Stimulated activated CD4-positive, alpha-beta T cell treated with anti-CD3 and anti-CD28 coated beads, Interleukin-15, amount 100 ng/mL, for 1 hour (primary cell): ENCODE results near the gene SFI1.
"Not testable (repeated sequence)": the region's sequence is repeated elsewhere in the genome, so short reads cannot be mapped to it uniquely, and the experiment has no call there.

Source experiments
- DNase-seq, 2 donors: peaks; one replicate each; pipeline ENCODE4 v3.0.0-alpha.2; 2020; ENCODE audit warnings: low read depth in 1 of 2, low spot score in 1 of 2

Gene SFI1

DNA sequence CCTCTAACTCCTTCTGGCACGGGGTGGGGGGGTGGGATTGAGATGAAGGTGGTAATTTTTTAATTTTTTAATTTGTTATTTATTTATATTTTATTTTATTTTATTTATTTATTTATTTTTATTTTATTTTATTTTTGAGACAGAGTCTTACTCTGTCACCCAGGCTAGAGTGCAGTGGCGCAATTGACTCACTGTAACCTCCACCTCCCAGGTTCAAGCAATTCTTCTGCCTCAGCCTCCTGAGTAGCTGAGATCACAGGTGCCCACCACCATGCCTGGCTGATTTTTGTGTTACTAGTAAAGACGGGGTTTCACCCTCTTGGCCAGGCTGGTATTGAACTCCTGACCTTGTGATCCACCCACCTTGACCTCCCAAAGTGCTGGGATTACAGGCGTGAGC is 43.8 kb downstream of the SFI1 start:
- DNase-seq: not testable (repeated sequence)

DNA sequence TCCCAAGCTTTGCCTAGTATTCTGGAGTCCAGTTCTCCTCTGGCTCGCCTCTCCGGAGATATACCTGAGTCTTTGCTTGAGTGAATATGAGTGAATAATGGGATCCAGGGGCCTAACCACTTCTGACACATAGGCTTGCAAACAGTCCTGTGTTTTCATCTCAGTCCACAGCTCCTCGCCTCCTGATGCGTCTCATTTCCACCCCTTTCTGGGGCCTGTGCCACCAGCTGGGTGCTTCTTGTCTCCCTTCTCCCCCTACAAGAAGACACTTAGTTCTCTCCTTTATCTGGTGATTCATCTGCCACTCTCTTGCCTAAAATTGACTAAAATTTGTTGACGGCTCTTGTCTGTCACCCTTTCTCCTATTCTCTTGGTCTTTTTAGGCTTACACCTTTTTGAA is 44.6 kb downstream of the SFI1 start:
- DNase-seq: no peak

DNA sequence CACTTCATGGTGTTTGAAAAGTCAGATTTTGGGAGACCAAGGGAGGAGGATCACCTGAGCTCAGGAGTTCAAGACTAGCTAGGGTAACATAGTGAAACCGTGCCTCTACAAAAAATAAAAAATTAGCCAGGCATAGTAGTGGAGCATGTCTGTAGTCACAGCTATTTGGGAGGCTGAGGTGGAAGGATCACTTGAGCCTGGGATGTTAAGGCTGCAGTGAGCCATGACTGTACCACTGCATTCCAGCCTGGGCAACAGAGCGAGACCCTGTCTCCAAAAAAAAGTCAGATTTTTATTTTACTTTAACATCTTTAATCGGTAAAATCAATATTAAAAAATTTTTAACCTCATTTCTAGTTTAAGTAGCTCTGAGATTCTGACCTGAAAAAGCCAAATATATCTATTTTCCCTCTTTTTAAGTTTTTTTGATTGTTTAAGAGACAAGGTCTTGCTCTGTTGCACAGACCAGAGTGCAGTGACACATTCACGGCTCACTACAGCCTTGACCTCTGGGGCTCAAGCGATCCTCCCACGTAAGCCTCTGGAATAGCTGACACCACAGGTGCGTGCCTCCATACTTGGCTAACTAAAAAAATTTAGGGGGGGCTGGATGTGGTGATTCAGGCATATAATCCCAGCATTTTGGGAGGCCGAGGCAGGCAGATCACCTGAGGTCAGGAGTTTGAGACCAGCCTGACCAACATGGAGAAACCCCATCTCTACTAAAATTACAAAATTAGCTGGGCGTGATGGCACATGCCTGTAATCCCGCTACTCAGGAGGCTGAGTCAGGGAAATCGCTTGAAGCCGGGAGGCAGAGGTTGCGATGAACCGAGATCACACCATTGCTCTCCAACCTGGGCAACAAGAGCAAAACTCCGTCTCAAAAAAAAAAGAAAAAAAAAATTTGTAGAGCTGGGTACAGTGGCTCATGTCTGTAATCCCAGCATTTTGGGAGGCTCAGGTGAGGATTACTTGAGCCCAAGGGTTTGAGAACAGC is 48.4 kb downstream of the SFI1 start:
- DNase-seq: no peak

DNA sequence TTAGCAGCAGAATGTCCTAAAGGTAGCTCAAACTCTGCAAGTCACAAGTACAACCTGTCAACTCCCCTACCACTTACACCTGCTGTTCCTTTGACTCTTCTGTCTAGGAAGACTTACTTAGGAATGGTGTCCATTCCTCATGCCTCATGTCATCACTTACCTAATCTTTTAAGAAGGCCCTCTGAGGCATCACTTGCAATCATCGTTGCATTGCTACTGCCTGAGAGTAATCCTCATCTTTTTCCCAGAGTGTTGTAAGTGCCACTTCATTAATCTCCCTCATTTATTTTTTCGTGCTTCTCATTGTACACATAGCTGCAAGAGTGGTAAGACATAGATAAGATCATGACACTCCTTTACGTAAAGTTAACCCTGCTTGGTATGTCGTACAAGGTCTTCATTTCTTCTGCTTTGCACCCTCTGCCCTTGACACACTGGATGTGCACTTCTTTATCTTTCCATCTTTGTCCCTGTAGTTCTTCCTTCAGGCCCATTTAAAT is 54.6 kb downstream of the SFI1 start:
- no peak for DNase-seq

DNA sequence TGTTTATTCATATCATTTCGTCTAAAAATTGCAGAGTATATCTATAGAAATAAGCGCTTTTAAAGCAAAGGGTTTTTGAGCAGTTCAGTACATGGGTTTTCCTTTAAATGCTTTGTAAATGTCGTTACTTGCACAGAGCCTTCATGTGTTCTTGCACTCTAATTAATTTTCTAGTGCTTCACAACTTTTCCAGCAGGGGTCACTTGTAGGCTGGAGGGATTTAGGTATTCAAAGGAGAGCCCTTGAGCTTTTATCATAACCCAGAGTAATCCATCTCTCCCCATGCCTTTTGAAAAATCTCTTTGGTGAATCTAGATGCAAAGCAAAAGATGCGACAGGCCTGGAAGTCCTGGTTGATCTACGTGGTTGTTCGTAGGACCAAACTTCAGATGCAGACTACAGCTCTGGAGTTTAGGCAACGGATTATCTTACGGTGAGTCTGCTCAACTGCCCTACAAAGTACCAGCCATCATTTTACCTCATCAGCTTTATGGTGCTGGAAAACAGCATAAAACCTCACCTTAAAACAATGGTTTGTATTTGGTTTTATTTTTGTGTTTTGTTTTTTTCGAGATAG is 60.4 kb downstream of the SFI1 start:
- DNase-seq: no peak

DNA sequence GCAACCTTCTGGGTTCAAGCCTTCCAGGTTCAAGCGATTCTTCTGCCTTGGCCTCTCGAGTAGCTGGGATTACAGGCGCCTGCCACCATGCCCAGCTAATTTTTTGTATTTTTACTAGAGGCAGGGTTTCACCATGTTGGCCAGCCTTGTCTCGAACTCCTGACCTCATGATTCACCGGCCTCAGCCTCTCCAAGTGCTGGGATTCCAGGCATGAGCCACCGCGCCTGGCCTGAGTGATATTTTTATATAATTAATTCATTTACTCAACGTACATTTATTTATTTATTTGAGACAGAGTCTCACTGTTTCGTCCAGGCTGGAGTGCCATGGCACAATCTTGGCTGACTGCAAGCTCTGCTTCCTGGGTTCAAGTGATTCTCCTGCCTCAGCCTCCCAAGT is 62.2 kb downstream of the SFI1 start:
- not testable (repeated sequence) for DNase-seq

DNA sequence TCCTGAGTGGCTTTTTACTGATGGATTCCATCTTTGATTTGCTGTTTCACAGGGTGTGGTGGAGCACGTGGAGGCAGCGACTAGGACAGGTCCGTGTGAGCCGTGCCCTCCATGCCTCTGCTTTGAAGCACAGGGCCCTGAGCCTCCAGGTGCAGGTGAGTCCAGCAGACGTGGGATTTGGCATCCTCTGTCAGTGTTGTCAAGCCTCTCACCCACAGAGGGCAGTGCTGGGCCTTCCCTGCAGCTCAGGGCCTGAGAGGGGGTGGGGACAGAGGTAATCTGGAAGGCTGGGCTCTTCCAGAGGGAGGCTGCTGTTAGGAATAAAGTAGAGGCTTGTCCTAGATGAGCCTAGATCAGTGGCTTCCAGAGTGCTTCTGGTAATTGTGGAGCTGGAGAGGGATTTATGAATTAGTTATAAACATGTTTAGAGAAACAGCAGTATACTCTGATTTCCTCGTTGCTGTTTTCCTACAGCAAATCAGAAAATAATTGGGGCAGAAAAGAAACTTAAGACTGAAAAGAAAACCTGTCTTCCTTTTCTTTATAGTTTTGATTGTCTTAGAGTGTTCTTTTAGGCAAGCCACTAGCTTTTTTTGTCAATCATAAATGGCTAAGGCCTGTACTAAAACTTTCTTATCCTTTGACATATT is 65.0 kb downstream of the SFI1 start:
- peak; percentile 7 to 37 for DNase-seq

DNA sequence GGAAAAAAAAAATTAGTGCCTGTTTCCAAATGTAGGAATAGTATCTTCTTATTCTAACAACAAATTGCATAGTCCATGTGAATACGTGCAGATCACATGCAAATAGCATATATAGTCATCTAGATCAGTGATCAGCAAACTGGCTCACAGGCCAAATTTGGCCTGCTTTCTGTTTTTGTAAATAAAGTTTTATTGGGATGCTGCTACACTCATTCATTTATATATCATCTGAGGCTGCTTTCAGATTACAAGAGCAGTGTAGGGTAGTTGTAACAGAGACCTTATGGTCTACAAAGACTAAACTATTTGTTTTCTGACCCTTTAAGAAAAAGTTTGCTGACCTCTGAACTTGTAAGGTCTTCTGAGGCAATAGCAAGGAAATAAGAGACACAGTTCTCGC is 65.6 kb downstream of the SFI1 start:
- DNase-seq: no peak

DNA sequence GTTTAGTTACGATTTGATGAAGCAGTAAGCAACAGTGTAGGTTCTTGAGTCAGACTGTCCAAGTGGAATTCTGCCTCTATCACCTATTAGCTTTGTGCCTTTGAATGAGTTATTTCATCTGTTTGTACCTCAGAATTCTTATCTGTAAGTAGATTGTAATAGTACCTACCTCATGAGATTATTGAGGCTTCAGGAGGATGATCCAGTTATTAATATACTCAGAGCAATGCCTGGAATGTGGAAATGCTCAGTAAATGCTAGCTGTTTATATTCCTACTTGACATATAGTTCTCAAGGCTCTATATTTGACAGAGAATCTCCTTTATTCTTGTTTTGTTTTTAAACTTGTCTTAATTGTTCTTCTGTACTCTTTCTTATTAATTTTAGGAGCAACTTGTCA is 70.1 kb downstream of the SFI1 start:
- no peak for DNase-seq

DNA sequence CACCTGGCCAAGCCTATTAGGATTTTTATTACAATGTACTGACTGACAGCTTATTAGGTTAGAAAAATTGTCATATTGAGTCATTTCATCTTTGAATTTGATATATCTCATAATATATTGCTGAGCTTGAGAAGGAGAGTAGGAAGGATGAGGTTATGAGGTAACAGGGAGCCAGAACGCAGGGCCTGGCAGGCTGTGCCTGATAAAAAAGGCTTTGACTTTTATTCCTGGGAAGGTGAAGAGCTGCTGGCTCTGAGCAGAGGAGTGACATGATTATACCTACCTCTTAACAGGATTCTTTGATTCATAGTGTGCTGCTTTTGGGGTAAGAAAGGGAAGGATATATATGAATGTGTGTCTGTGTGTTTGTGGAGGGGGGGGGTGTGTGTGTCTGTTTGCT is 70.9 kb downstream of the SFI1 start:
- no peak for DNase-seq

DNA sequence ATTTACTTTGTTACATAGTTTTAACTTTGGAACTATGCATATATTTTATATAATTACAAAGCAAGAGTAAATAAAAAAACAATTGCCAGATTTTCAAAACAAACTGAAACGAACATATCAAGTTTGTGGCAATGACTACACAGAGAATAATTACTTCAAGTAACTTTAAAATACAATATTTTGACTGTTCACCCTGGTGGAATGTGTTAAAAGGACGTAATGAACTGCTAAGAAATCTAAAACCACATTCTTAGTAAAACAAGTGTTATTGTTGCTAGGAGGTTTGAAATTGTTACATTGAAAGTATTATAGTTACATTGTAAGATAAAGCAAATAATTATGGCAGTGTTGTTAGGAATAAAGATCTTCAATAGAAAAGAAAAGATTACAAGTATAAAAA is 71.4 kb downstream of the SFI1 start:
- DNase-seq: no peak

DNA sequence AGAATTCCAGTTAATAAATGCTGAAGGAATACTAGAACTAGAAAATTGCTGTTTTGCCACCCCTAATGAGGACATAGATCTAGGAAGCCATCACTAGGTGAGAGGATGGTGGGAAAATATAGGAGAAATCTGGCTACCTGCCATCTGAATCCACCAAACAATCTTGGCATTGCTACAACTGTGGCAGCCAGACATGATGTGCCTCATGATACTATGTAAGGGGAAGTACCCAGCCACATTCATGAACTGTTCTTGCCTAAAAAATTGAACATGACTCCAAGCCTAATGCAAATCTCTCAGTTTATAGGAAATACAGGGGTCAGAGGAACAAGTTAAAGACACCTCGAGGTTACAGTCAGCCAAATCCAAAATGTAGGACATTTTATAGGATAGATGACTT is 72.8 kb downstream of the SFI1 start:
- no peak for DNase-seq

DNA sequence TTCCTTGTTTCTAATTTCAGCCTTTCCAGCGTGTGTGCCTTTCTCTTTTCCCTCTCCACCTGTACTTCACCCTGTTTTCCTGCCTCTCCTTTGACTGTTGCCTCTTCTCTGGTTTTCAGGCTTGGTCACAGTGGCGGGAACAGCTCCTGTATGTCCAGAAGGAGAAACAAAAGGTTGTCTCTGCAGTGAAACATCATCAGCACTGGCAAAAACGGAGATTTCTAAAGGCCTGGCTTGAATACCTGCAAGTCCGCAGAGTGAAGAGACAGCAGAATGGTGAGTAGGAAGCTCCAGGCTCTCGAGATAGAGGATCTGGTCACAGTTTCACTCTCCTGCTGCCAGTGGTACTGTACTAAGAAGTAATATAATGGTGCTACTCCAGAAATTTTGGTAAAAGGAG is 76.6 kb downstream of the SFI1 start:
- no peak for DNase-seq

DNA sequence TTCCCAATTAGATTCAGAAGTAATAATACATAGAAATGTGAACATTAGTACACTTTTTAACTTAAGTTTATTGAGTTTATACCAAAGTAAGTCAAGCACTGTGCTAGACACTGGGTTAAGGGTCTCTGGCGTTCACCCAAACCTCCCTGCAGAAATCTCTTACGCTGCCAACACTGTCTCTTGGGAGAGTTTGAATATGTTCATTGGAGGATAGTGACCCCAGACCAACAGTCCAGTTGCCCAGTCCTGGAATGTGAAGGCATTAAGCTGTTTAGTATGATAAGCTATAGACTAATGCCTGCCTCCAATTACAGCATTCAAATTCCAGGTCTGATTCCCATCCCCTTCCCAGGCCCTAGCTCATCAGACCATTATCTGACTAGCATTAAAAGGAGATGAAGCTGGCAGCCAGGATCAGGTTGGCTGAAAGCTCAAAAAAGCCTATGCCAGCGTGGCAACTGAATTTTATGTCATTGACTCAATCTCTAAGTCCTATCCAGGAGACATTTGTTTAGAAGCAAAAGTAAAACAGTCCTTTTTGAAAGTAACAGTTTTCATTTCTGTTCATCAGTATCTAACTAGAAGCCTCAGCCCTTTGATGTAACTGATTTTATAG is 77.8 kb downstream of the SFI1 start:
- DNase-seq: no peak

DNA sequence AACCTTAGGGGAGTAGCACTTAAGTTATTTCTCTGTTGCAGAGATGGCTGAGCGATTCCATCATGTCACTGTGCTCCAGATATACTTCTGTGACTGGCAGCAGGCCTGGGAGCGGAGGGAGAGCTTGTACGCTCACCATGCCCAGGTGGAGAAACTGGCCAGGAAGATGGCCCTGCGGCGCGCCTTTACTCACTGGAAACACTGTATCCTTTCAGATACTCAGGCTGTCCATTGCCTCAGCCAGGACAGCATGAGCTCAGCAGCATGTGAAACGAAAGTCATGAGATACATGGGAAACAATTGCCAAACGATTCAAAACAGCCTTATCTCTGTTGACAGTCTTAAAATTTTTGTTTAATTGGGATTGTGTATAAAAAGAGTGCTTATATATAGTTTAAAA is 78.9 kb downstream of the SFI1 start:
- DNase-seq: no peak

DNA sequence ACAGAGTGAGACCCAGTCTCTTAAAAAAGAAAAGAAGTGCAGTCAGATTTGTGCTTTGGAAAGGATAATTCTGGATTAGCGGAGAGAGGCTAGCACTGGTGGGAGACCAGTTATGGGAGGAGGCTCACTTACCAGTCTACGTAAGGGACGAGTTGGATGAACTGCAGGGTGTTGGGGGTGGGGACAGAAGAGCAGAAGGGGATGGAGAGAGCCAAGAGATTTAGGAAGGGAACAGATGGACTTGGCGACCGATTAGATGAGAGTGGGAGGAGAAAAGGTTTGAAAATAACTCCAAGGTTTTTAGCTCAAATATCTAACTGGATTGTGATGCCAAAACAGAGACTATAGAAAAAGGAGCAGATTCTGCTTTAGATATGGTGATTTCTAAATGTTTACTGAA is 81.4 kb downstream of the SFI1 start:
- DNase-seq: no peak

DNA sequence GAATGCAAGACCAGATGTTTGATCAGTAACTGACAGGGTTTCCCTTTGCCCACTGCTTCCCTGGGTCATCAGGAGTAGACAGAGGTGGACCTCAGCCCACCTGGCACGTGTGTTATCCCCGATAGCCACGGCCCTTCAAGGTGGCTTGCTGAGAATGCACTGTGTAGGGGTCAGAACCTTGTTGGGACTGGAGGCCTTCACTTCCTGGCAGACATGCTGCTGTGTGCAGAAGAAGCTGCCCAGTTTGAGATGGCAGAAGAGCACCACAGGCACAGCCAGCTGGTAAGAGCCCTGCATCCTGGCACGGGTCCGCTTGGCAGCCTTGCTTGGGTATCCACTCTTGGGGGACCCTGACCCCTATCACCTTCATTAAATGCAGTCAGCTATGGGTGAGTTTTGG is 81.8 kb downstream of the SFI1 start:
- DNase-seq: no peak

DNA sequence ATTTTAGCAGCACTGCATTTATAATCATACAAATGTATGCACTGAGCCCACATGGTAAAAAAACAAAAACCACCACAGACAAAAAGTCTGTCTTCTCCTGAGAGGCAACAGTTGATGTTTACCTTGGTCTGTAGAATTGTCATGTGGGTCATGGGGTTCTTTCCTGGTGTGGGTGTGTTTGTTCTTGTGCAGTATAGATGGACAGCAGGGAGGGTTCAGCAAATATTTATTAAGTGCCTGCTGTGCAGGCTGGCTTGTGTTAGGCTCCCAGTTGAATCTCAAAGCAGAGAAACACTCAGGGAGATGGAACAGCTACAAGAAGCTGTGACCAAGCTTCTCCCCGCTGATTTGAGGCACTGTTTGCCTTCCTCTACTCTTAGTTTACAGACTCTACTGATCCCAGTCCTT is 83.5 kb downstream of the SFI1 start:
- DNase-seq: no peak

DNA sequence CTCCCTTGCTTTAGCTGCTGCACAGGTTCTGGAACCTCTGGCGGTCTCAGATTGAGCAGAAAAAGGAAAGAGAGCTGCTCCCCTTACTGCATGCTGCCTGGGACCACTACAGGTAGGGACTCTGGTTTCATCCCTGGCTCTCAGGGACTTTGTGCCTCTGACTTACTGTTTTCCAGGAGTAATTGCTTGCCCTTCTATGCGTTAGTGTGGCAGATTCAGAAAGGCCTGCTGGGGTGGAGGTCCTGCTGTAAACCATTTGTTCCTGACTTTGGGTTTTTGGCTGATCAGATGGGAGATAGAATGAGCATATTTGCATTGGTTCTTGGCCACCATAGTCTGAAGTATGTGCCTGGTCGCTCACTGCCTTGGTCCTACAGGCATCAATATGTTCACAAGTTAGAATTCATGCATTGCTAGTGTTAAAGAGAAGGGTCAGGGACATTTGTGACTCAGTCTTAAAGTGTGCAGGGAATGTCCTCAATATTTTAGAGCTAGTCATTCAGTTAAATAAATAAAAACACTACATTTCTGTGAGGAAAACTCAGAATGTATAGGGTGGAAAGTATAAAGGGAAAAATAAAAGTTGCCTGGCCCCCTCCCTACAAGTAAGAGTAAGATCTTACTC is 87.6 kb downstream of the SFI1 start:
- no peak for DNase-seq

DNA sequence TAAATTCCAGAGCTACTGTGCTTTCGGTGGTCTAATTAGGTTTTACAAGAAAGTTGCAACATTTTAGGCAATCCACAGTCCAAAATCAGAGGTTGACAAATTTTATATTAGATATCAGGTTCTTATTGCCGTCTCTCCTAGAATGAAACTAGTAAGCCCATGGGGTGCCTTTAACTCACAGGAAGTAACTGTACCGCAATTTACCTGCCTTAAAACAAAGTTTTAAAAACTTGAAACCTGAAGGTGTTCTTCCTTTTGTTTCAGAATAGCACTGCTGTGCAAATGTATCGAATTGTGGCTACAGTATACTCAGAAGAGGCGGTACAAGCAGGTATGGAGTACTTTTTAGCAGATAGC is 88.4 kb downstream of the SFI1 start:
- DNase-seq: no peak

DNA sequence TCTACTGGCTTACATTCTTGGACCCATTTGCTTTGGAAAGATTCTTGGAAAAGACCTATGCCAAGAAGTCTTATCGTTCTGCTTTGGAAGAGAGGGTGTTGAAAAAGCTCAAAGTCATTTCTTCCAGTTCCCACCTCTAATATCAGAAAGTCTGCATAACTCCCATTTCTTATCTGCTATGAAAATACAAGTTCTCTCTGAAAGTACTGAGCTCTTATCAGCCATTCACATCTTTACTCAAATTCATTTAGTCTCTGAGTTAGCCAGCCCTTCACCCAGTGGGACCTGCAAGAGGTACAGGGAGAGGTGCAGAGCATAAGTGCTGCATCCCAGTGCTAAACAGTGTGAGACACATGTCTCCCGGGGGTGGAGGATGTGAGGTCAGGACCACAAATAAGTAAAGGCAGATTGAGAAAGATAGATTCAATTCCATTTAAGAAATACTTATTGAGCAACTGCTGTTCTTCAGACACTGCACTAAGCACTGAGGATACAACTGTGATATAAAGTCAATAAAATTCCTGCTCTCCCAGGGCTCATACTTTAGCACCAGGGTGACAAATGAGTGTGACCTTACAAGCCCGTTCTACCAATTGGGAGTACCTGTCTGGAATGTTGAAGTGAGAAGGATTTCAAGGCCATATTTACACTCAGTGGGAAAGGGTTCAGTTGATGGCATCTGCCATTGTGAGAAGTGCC is 89.0 kb downstream of the SFI1 start:
- DNase-seq: no peak
